ENCODE data around the gene TMIE. TPM values are rescaled to one million over a fixed set of nuclear protein-coding genes. Genes with fewer than 3 reads are reported as not detected.

The TMIE gene
- total and polyA plus RNA-seq, 2 of the 8 experiments (the other 6 are each of a cell fraction or from before 2014, with no cell fraction given): 0.45 to 0.67 TPM

DNA sequence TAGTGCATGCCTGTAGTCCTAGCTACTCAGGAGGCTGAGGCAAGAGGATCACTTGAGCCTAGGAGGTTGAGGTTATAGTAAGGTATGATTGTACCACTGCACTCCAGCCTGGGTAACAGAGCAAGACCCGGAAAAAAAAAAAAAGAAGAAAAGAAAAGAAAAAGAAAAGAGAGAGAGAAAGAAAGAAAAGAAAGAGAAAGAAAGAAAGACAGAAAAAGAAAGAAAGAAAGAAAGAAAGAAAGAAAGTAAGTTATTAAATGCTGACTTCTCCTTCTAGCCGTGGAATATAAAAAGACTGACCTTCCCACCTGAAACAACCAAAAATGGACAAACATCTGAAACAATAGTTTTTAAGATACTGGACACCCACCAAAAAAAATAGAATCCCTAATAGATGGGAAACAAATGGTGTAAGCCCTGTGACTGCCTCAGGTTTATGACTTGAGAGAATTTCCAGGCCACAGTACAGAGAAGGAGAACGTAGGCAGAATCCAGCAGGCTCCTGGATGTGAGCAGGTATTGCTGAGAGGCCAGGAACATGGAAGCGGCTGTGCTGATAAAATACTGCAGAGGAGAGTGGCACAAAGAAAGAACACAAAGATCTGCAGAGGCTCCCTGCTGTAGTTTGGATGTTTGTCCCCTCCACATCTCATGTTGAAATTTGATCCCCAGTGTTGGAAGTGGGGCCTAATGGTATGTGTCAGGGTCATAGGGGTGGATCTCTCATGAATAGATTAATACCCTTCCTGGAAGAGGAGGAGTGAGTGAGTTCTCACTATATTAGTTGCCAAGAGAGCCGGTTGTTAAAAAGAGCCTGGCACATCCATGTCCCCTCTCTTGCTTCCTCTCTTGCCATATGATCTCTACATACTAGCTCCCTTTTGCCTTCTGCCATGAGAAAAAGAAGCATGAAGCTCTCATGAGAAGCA lies 58.3 kb downstream of the TMIE start:
- 76% methylated on average over 5 of the region's 5 CpGs; no CpG with 5 or more reads in 1 of the 2 experiments for WGBS, 2 experiments (ENCODE audit: extremely low coverage in 1 of 2, insufficient coverage in 1 of 2, insufficient read length in 1 of 2, insufficient replicate concordance in 2 of 2, low coverage in 1 of 2, low lambda C conversion rate in 2 of 2, missing lambda C conversion rate in 1 of 2)
- Histone ChIP-seq H2BK15ac (ENCODE audit: low read length) (no peak overlapping the region), H4K20me1 (replicated peaks in 1 of 2; ENCODE audit: control insufficient read depth in 1 of 2, insufficient read depth in 2 of 2, low read length in 2 of 2) (no peaks in the 10 kb centered on the region), H3K23ac (ENCODE audit: insufficient read length) (no peak overlapping the region), H3K23me2 (ENCODE audit: low read depth, low read length) (no peaks in the 10 kb centered on the region; the same call in 1 of the 2 replicates), H3K9ac (replicated peaks in 1 of 4; ENCODE audit: extremely low read depth in 1 of 4, low read depth in 3 of 4, low read length in 3 of 4) (no peak overlapping the region), H3K79me1 (ENCODE audit: low read depth, low read length) (no peaks in the 10 kb centered on the region), H4K5ac (ENCODE audit: insufficient read length, low read depth, low read length) (no peak overlapping the region), H2BK12ac (ENCODE audit: low read depth, low read length) (no peak overlapping the region), H2BK20ac (ENCODE audit: low read length) (no peak overlapping the region), H2AK5ac (ENCODE audit: low read depth, low read length) (no peak overlapping the region), H3K79me2 (ENCODE audit: control insufficient read depth in 1 of 2, insufficient read depth in 2 of 2, low read length in 2 of 2) (no peaks in the 10 kb centered on the region), H3K4ac (replicated peaks; ENCODE audit: insufficient read length, low read depth, low read length) (no peak overlapping the region), H4K8ac (ENCODE audit: extremely low read depth, insufficient read depth, low read length) (no peak overlapping the region), H2AFZ (ENCODE audit: low read length) (0 out of 2 replicates have a peak overlapping the region, but pooled peaks have one; percentile 36), H3K14ac (ENCODE audit: insufficient read length) (no peak overlapping the region), H3K18ac (ENCODE audit: extremely low read depth, low read length) (no peak overlapping the region; the same call in 1 of the 2 replicates), H3K27me3 (replicated peaks in 1 of 4; ENCODE audit: control insufficient read depth in 3 of 4, extremely low read depth in 1 of 4, insufficient read depth in 3 of 4, low read length in 3 of 4) (no peaks in the 10 kb centered on the region), H3K4me3 (ENCODE audit: extremely low read depth in 1 of 4, insufficient read depth in 2 of 4, low read depth in 3 of 4, low read length in 4 of 4) (no peak overlapping the region), H3K27ac (ENCODE audit: low read depth, low read length) (no peak overlapping the region), H2BK5ac (ENCODE audit: low read depth, low read length) (no peak overlapping the region), H3K56ac (replicated peaks; ENCODE audit: insufficient read length, low read depth, low read length) (no peak overlapping the region), H2BK120ac (replicated peaks; ENCODE audit: low read depth, low read length) (no peak overlapping the region), H4K91ac (replicated peaks; ENCODE audit: insufficient read length, low read length) (no peak overlapping the region), H3K36me3 (ENCODE audit: control insufficient read depth in 2 of 4, insufficient read depth in 4 of 4, low read length in 3 of 4) (no peaks in the 10 kb centered on the region), H3K4me1 (replicated peaks in 1 of 4; ENCODE audit: control insufficient read depth in 3 of 4, insufficient read depth in 4 of 4, low read length in 3 of 4) (peaks cover 0 to 4% (median 0%) of the 10 kb centered on the region in 4 experiments; a peak in 2 of 7 replicates), H3K4me2 (ENCODE audit: insufficient read depth in 1 of 2, low read depth in 2 of 2, low read length in 2 of 2) (peak overlapping the region in 1 of 2 experiments; percentile 28; a peak in 2 of 4 replicates), H3K9me3 (ENCODE audit: insufficient read depth in 2 of 2, low read depth in 1 of 2, low read length in 1 of 2) (peaks cover 0 to 4% of the 10 kb centered on the region in 2 experiments; a peak in 1 of 4 replicates)
- TF ChIP-seq BRCA1 (IDR thresholded peaks at IDR 0.05; ENCODE audit: low read depth, low read length): no peak
- TF ChIP-seq SAP30 (IDR thresholded peaks at IDR 0.05; ENCODE audit: insufficient read depth, insufficient replicate concordance, low read length): no peak
- no peak for TF ChIP-seq GABPA (IDR thresholded peaks at IDR 0.05; ENCODE audit: borderline replicate concordance, insufficient read depth, low read length)
- no peak for TF ChIP-seq POLR2A (IDR thresholded peaks at IDR 0.05; ENCODE audit: control extremely low read depth in 1 of 2, low read depth in 2 of 2, low read length in 2 of 2)
- no peak for TF ChIP-seq BACH1 (IDR thresholded peaks at IDR 0.05; ENCODE audit: low read length)
- TF ChIP-seq BCL11A (IDR thresholded peaks at IDR 0.05; ENCODE audit: low read depth in 2 of 2, low read length in 2 of 2): no peak
- no peak for TF ChIP-seq RFX5 (IDR thresholded peaks at IDR 0.05; ENCODE audit: borderline replicate concordance, low read depth, low read length)
- no peak for TF ChIP-seq KDM4A (IDR thresholded peaks at IDR 0.05; ENCODE audit: low read depth, low read length, severe bottlenecking)
- TF ChIP-seq POU5F1 (IDR thresholded peaks at IDR 0.05; ENCODE audit: low read depth, low read length): no peak
- TF ChIP-seq CREB1 (IDR thresholded peaks at IDR 0.05): no peak
- no peak for TF ChIP-seq RAD21 (IDR thresholded peaks at IDR 0.05 in 1 of 2, conservative IDR thresholded peaks at IDR 0.05 in 1 of 2; ENCODE audit: low read depth in 2 of 2, low read length in 2 of 2)
- no peak for TF ChIP-seq GTF2F1 (IDR thresholded peaks at IDR 0.05; ENCODE audit: borderline replicate concordance, low read depth, low read length)
- ChIA-PET POLR2A (ENCODE audit: partially characterized antibody) (no interaction called here), CTCF (ENCODE audit: partially characterized antibody) (interaction anchor here (0.7 to 1.2 kb wide), 3 partner anchors 41 to 307 kb away, joined by 3 read pairs; no protein-coding TSS in a partner anchor)
- DNase-seq (ENCODE audit: low read depth in 1 of 2, low spot score in 2 of 2) (no peak), FAIRE-seq (no peak)
